Inflammatory macrophage (primary cell): Measurements from ENCODE around the gene PACC1.
"Not testable (repeated sequence)": the region's sequence is repeated elsewhere in the genome, so short reads cannot be mapped to it uniquely, and the experiment has no call there.

ENCODE experiments used
- DNase-seq, 2 donors: peaks; one replicate each; pipeline ENCODE4 v3.0.0-alpha.2; 2020 to 2022

The PACC1 gene

DNA sequence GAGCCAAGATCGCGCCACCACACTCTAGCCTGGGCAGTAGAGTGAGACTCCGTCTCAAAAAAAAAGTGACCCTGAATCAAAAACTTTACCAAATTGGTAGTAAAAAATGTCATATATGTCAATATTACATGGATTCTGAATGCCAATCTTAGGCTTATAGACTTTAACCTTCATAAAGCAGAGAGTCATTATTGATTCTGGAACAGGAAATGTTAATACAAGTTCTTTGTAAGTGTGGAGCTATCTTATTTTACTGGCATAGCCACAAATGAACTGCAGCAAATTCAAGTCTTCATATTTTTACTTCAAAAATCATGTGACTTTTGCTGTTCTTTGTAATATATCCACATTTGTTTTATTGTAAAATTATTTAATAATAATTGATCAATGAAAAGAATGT is 88.1 kb downstream of the PACC1 start:
- no peak for DNase-seq

DNA sequence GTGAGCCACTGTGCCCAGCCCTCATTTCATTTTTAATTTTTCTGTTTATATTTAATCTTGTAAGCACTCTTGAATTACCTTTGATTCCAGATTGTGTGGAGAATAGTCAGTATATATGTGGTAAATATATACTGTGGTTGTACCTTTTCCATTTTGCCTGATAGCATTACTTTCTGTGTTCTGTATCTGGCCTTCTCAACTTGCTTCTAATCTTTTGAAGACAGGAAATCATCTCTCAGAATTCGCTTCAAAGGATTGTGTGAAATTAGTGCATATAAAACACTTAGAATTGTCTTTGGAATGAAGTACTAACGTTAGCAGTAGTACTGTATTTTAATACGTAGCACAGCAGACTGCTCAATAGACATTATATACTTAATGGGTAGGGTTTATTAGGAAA is 91.6 kb downstream of the PACC1 start:
- DNase-seq = no peak

GRCh38 chr1:212321031-212321430 is 93.7 kb downstream of the PACC1 start:
- not testable (repeated sequence) for DNase-seq

- DNase-seq = no peak
These were observed 96.8 kb downstream of the PACC1 start for GRCh38 chr1:212317916-212318315.

DNA sequence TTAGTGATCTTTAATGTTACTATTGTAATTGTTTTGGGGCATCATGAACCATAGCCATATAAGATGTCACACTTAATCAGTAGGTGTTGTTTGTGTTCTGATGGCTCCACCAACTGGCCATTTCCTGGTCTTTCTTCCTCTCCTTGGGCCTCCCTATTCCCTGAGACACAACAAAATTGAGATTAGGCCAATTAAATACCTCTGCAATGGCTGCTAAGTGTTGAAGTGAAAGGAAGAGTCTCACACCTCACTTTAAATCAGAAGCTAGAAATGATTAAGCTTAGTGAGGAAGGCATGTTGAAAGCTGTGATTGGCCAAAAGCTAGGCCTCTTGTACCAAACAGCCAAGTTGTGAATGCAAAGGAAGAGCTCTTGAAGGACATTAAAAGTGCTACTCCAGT is 98.8 kb downstream of the PACC1 start:
- peak in 1 of 2 donors; percentile 39 for DNase-seq

GRCh38 chr1:212315184-212315583 is 99.5 kb downstream of the PACC1 start:
- DNase-seq = no peak
